Measurements from ENCODE around the gene PCSK5. TPM values are rescaled to one million over a fixed set of nuclear protein-coding genes. Genes with fewer than 3 reads are reported as not detected.

PCSK5 gene
- total RNA-seq, 1 experiment from 2014 or later = 0.17 TPM

GRCh38 chr9:76377791-76378190 lies 487.3 kb downstream of the PCSK5 start:
- TF ChIP-seq EZH2 (IDR thresholded peaks at IDR 0.05; ENCODE audit: borderline replicate concordance, low read depth, low read length, poor library complexity, severe bottlenecking) = no peak
- no peak for TF ChIP-seq CTCF (conservative IDR thresholded peaks at IDR 0.05; ENCODE audit: low read depth, low read length)
- Histone ChIP-seq H3K4me3 (ENCODE audit: low read depth, low read length, poor library complexity, severe bottlenecking) (no peak overlapping the region), H3K4me1 (ENCODE audit: insufficient read depth, low read length, poor library complexity, severe bottlenecking) (no peaks in the 10 kb centered on the region), H3K36me3 (ENCODE audit: insufficient read depth, low read length, poor library complexity, severe bottlenecking) (no peaks in the 10 kb centered on the region), H3K27me3 (replicated peaks; ENCODE audit: insufficient read depth, low read depth, low read length, poor library complexity) (no peaks in the 10 kb centered on the region), H3K9me3 (ENCODE audit: low read depth, low read length, poor library complexity, severe bottlenecking) (no peaks in the 10 kb centered on the region), H3K27ac (ENCODE audit: low read depth, low read length, poor library complexity, severe bottlenecking) (no peak overlapping the region)
- ChIA-PET POLR2A (ENCODE audit: low non-redundant PET) (no interaction called here), CTCF (no interaction called here)
- DNase-seq (ENCODE audit: low spot score) = no peak
- intact Hi-C loops (cut with micrococcal nuclease; ENCODE audit: unreplicated experiment) = no loop called here
- no TSS peak for BruUV-seq (replicated peaks)

- H3K36me3 ChIP-seq (ENCODE audit: insufficient read depth, low read length, poor library complexity, severe bottlenecking) = no peaks in the 10 kb centered on the region
- intact Hi-C loops (cut with micrococcal nuclease; ENCODE audit: unreplicated experiment) = no loop called here
- DNase-seq (ENCODE audit: low spot score) = no peak
- TF ChIP-seq EZH2 (IDR thresholded peaks at IDR 0.05; ENCODE audit: borderline replicate concordance, low read depth, low read length, poor library complexity, severe bottlenecking) (no peak), CTCF (conservative IDR thresholded peaks at IDR 0.05; ENCODE audit: low read depth, low read length) (no peak)
- no peaks in the 10 kb centered on the region for H3K9me3 ChIP-seq (ENCODE audit: low read depth, low read length, poor library complexity, severe bottlenecking)
- POLR2A ChIA-PET (ENCODE audit: low non-redundant PET) = no interaction called here
- no peaks in the 10 kb centered on the region for H3K4me1 ChIP-seq (ENCODE audit: insufficient read depth, low read length, poor library complexity, severe bottlenecking)
- no TSS peak for BruUV-seq (replicated peaks)
- no peak overlapping the region for H3K4me3 ChIP-seq (ENCODE audit: low read depth, low read length, poor library complexity, severe bottlenecking)
- H3K27ac ChIP-seq (ENCODE audit: low read depth, low read length, poor library complexity, severe bottlenecking) = no peak overlapping the region
- CTCF ChIA-PET = no interaction called here
- no peaks in the 10 kb centered on the region for H3K27me3 ChIP-seq (replicated peaks; ENCODE audit: insufficient read depth, low read depth, low read length, poor library complexity)
Measured at GRCh38 chr9:76378367-76379073, 488.0 kb downstream of the PCSK5 start.

GRCh38 chr9:76379494-76379893 lies 489.0 kb downstream of the PCSK5 start:
- no peak for DNase-seq (ENCODE audit: low spot score)
- intact Hi-C loops (cut with micrococcal nuclease; ENCODE audit: unreplicated experiment) = no loop called here

More at GRCh38 chr9:76379494-76379893, 489.0 kb downstream of the PCSK5 start:
- CTCF ChIA-PET = no interaction called here
- TF ChIP-seq CTCF (conservative IDR thresholded peaks at IDR 0.05; ENCODE audit: low read depth, low read length) (no peak), EZH2 (IDR thresholded peaks at IDR 0.05; ENCODE audit: borderline replicate concordance, low read depth, low read length, poor library complexity, severe bottlenecking) (no peak)
- no peaks in the 10 kb centered on the region for H3K9me3 ChIP-seq (ENCODE audit: low read depth, low read length, poor library complexity, severe bottlenecking)
- no peak overlapping the region for H3K4me3 ChIP-seq (ENCODE audit: low read depth, low read length, poor library complexity, severe bottlenecking)
- POLR2A ChIA-PET (ENCODE audit: low non-redundant PET) = no interaction called here
- H3K27me3 ChIP-seq (replicated peaks; ENCODE audit: insufficient read depth, low read depth, low read length, poor library complexity) = no peaks in the 10 kb centered on the region
- no peak overlapping the region for H3K27ac ChIP-seq (ENCODE audit: low read depth, low read length, poor library complexity, severe bottlenecking)
- BruUV-seq (replicated peaks) = no TSS peak
- H3K36me3 ChIP-seq (ENCODE audit: insufficient read depth, low read length, poor library complexity, severe bottlenecking) = no peaks in the 10 kb centered on the region
- H3K4me1 ChIP-seq (ENCODE audit: insufficient read depth, low read length, poor library complexity, severe bottlenecking) = no peaks in the 10 kb centered on the region

Measured in A673 (cell line).